Fibroblast of peridontal ligament (primary cell): Measurements from ENCODE around the gene FN1.
"Not testable (repeated sequence)": the region's sequence is repeated elsewhere in the genome, so short reads cannot be mapped to it uniquely, and the experiment has no call there.

Source experiments
- DNase-seq: peaks from one replicate; pipeline ENCODE4 v3.0.0-alpha.2; 2010; ENCODE audit errors: extremely low read depth

FN1 gene

GRCh38 chr2:215423234-215423633, 12.6 kb downstream of the FN1 start:
- DNase-seq: peak; percentile 53

- DNase-seq: peak; percentile 37
These were observed 13.2 kb downstream of the FN1 start for GRCh38 chr2:215422676-215423075.

GRCh38 chr2:215421859-215422461, 13.9 kb downstream of the FN1 start:
- DNase-seq: peak; percentile 47

- peak; percentile 29 for DNase-seq
These were observed 15.4 kb downstream of the FN1 start for GRCh38 chr2:215420471-215420935.

- DNase-seq: no peak
These were observed 15.9 kb downstream of the FN1 start for GRCh38 chr2:215419769-215420470.

GRCh38 chr2:215419113-215419512, 16.8 kb downstream of the FN1 start:
- DNase-seq: peak; percentile 38

GRCh38 chr2:215418064-215418963, 17.6 kb downstream of the FN1 start:
- peak; percentile 54 for DNase-seq

- DNase-seq: peak; percentile 52
These were observed 18.4 kb downstream of the FN1 start for GRCh38 chr2:215417400-215417951.

GRCh38 chr2:215416656-215417055, 19.2 kb downstream of the FN1 start:
- DNase-seq: no peak

- DNase-seq: no peak
These were observed 19.9 kb downstream of the FN1 start for GRCh38 chr2:215415820-215416577.

GRCh38 chr2:215415218-215415617, 20.6 kb downstream of the FN1 start:
- no peak for DNase-seq

- DNase-seq: no peak
These were observed 21.2 kb downstream of the FN1 start for GRCh38 chr2:215414674-215415073.

- DNase-seq: no peak
These were observed 21.9 kb downstream of the FN1 start for GRCh38 chr2:215413974-215414373.

GRCh38 chr2:215413484-215413777, 22.4 kb downstream of the FN1 start:
- no peak for DNase-seq

- no peak for DNase-seq
These were observed 23.7 kb downstream of the FN1 start for GRCh38 chr2:215411941-215412743.

- DNase-seq: peak; percentile 98
These were observed 25.0 kb downstream of the FN1 start for GRCh38 chr2:215410932-215411285.

GRCh38 chr2:215410181-215410931, 25.5 kb downstream of the FN1 start:
- DNase-seq: not testable (repeated sequence)

GRCh38 chr2:215409331-215410127, 26.3 kb downstream of the FN1 start:
- DNase-seq: no peak

- DNase-seq: not testable (repeated sequence)
These were observed 27.4 kb downstream of the FN1 start for GRCh38 chr2:215408441-215408840.
